K562 (cell line): ENCODE data around the gene PRKAR1A. TPM values are rescaled to one million over a fixed set of nuclear protein-coding genes. Genes with fewer than 3 reads are reported as not detected.

Experiments
- ATAC-seq: fragments of 200-7000 bp; cut with Tn5 transposase; 3 replicates; pipeline ENCODE4 v1.9.1; 2020; ENCODE audit warnings: moderate library complexity
- BruUV-seq: library from RNA; stranded (reverse); fragments of 400-500 nt; replicated peaks from 2 replicates; lab custom pipeline; 2021; lab: Mats Ljungman, UMichigan
- CTCF ChIA-PET: fragments of 300-600 bp; formaldehyde crosslinking; extraction: SDS; loops from one replicate; lab custom pipeline; 2021; ENCODE audit warnings: low intra/inter-chr PET ratio; lab: Yijun Ruan, JAX
- POLR2A ChIA-PET: fragments of 300-600, 350-650 bp; sonication (Branson Sonifier 250); formaldehyde crosslinking; extraction: SDS; loops from one replicate; lab custom pipeline; 2021; ENCODE audit warnings: antibody characterized with exemption, inconsistent platforms; lab: Yijun Ruan, JAX
- DNase-seq, 4 experiments: peaks; one replicate each; pipeline versions ENCODE4 v3.0.0 to v3.0.0-alpha.2; 2011 to 2018; ENCODE audit warnings: low spot score in 3 of 4, mixed read lengths in 3 of 4; ENCODE audit errors: extremely low read depth in 1 of 4
- FAIRE-seq: peaks from 2 replicates; lab custom pipeline; 2011; peaks lifted over from hg19 to GRCh38; lab: Jason Lieb, UNC
- H2AFZ ChIP-seq: 2 replicates; pipeline ENCODE4 v1.6.0; 2011; ENCODE audit warnings: low read depth, low read length, control low read depth, inconsistent platforms
- H3K27ac ChIP-seq: fragments of 200-600 bp; 3 replicates; pipeline ENCODE4 v1.8.0; 2011; ENCODE audit warnings: low read depth, mild to moderate bottlenecking, control low read depth, inconsistent platforms, low read length, moderate library complexity, mixed read lengths; ENCODE audit errors: extremely low read depth
- H3K27me3 ChIP-seq, 2 experiments: fragments of 300-600 bp in 1 of 2; 2 replicates in 1 of 2; 3 replicates in 1 of 2; pipeline versions ENCODE4 v1.6.0 to v1.8.0; 2011; ENCODE audit warnings: inconsistent platforms in 2 of 2, low read length in 2 of 2, mild to moderate bottlenecking in 1 of 2, mixed read lengths in 1 of 2, moderate library complexity in 1 of 2; ENCODE audit not compliant: control insufficient read depth in 2 of 2, insufficient read depth in 2 of 2
- H3K36me3 ChIP-seq: fragments of 300-600 bp; 3 replicates; pipeline ENCODE4 v1.8.0; 2011; ENCODE audit warnings: mild to moderate bottlenecking, low read length, inconsistent platforms; ENCODE audit not compliant: control insufficient read depth, insufficient read depth
- H3K4me1 ChIP-seq, 2 experiments: fragments of 200-600 bp in 1 of 2; replicated peaks in 1 of 2; 2 replicates in 1 of 2; 3 replicates in 1 of 2; pipeline versions ENCODE4 v1.5.1 to v1.8.0; 2011; ENCODE audit warnings: inconsistent platforms in 2 of 2, low read length in 2 of 2, mild to moderate bottlenecking in 1 of 2, mixed read lengths in 1 of 2, moderate library complexity in 1 of 2; ENCODE audit not compliant: control insufficient read depth in 2 of 2, insufficient read depth in 2 of 2
- H3K4me2 ChIP-seq: 2 replicates; pipeline ENCODE4 v1.6.1; 2011; ENCODE audit warnings: low read length, control low read depth, inconsistent platforms, mixed read lengths; ENCODE audit not compliant: insufficient read depth
- H3K4me3 ChIP-seq: fragments of 200-600 bp; sonication (generic), shearing (Covaris generic); 2 replicates; pipeline ENCODE4 v1.5.1; 2016; ENCODE audit warnings: control low read depth, inconsistent platforms
- H3K79me2 ChIP-seq: fragments of 200-600 bp; 3 replicates; pipeline ENCODE4 v1.8.0; 2011; ENCODE audit warnings: low read length, inconsistent platforms; ENCODE audit not compliant: control insufficient read depth, insufficient read depth
- H3K9ac ChIP-seq, 2 experiments: 2 replicates each; pipeline versions ENCODE4 v1.6.0 to v1.6.1; 2011; ENCODE audit warnings: low read depth in 2 of 2, low read length in 2 of 2, control low read depth in 1 of 2, inconsistent platforms in 1 of 2, mild to moderate bottlenecking in 1 of 2, mixed read lengths in 1 of 2; ENCODE audit not compliant: insufficient read depth in 1 of 2
- H3K9me1 ChIP-seq: one replicate; pipeline ENCODE4 v1.6.0; 2011; ENCODE audit warnings: inconsistent platforms, mild to moderate bottlenecking, low read length, moderate library complexity; ENCODE audit not compliant: control insufficient read depth, insufficient read depth
- H3K9me3 ChIP-seq: replicated peaks from 2 replicates; pipeline ENCODE4 v1.5.1; 2011; ENCODE audit warnings: low read depth, low read length, inconsistent platforms; ENCODE audit not compliant: control insufficient read depth, insufficient read depth
- H4K20me1 ChIP-seq: replicated peaks from 2 replicates; pipeline ENCODE4 v1.6.1; 2011; ENCODE audit warnings: low read length, inconsistent platforms, mixed read lengths; ENCODE audit not compliant: control insufficient read depth, insufficient read depth
- FOSL1 ChIP-seq: fragments of 200-800 bp; sonication (Bioruptor generic); conservative IDR thresholded peaks from 2 replicates; pipeline ENCODE4 v1.6.1; 2016; ENCODE audit warnings: missing genetic modification characterization, missing compliant biosample characterization
- FOXK2 ChIP-seq, 2 experiments: fragments of 450-650 bp; IDR thresholded peaks in 1 of 2; conservative IDR thresholded peaks in 1 of 2; 2 replicates each; pipeline ENCODE4 v1.6.1; 2016; ENCODE audit warnings: low read depth in 2 of 2, mild to moderate bottlenecking in 1 of 2
- HMGN3 ChIP-seq: IDR thresholded peaks from 2 replicates; pipeline ENCODE4 v1.6.1; 2011; ENCODE audit warnings: borderline replicate concordance, low read depth, mild to moderate bottlenecking, mixed read lengths, low read length; ENCODE audit not compliant: insufficient read length; ENCODE audit errors: extremely low read depth
- HNRNPK ChIP-seq: fragments of 200-400 bp; formaldehyde crosslinking; IDR thresholded peaks from one replicate; pipeline ENCODE4 v1.6.1; 2018; ENCODE audit warnings: mild to moderate bottlenecking, low read depth, low read length; ENCODE audit not compliant: poor library complexity, severe bottlenecking
- IFI16 ChIP-seq: fragments of 250-450 bp; sonication (Bioruptor Pico); IDR thresholded peaks from 2 replicates; pipeline ENCODE4 v2.1.2; 2022; ENCODE audit warnings: mild to moderate bottlenecking, inconsistent platforms
- NR2C1 ChIP-seq, 2 experiments: fragments of 450-650 bp; IDR thresholded peaks; 2 replicates each; pipeline ENCODE4 v1.6.1; 2017; ENCODE audit warnings: mild to moderate bottlenecking in 2 of 2, antibody characterized with exemption in 1 of 2, inconsistent platforms in 1 of 2, missing compliant biosample characterization in 1 of 2, missing genetic modification characterization in 1 of 2
- NUFIP1 ChIP-seq: fragments of 450-650 bp; IDR thresholded peaks from 2 replicates; pipeline ENCODE4 v1.6.1; 2018; ENCODE audit not compliant: partially characterized antibody
- ZBTB7A ChIP-seq: IDR thresholded peaks from 2 replicates; pipeline ENCODE4 v1.6.1; 2011; ENCODE audit warnings: low read depth, mild to moderate bottlenecking, low read length, moderate library complexity, borderline replicate concordance; ENCODE audit not compliant: control insufficient read depth
- ZC3H11A ChIP-seq: IDR thresholded peaks from 2 replicates; pipeline ENCODE4 v1.6.1; 2012; ENCODE audit warnings: low read depth, low read length, improper control_type of control experiment
- ZFP36 ChIP-seq: fragments of 150-350 bp; IDR thresholded peaks from 2 replicates; pipeline ENCODE4 v1.6.1; 2018; ENCODE audit warnings: low read length, low read depth; ENCODE audit not compliant: partially characterized antibody
- ZFPM2 ChIP-seq: fragments of 250-450 bp; sonication (Bioruptor Pico); IDR thresholded peaks from 2 replicates; pipeline ENCODE4 v1.5.1; 2022; ENCODE audit warnings: mild to moderate bottlenecking
- ZZZ3 ChIP-seq: fragments of 450-650 bp; IDR thresholded peaks from 2 replicates; pipeline ENCODE4 v1.6.1; 2016; ENCODE audit warnings: antibody characterized with exemption, mild to moderate bottlenecking, moderate library complexity
- WGBS: fragments of 100-300 bp; shearing (Covaris generic); methylation state at CpG from one replicate; pipeline ENCODE4 v1.1.6; 2016; ENCODE audit warnings: low coverage, mixed read lengths; ENCODE audit not compliant: insufficient coverage; ENCODE audit errors: missing lambda C conversion rate; 5-methylcytosine and 5-hydroxymethylcytosine counted together
- in situ Hi-C: fragments of 300-500 bp; cut with MboI; formaldehyde crosslinking; loops from 4 replicates; pipeline ENCODE4 v1.15.0; 2018; ENCODE audit warnings: inconsistent platforms, mixed read lengths
- intact Hi-C: fragments of 100-400 bp; cut with micrococcal nuclease; formaldehyde crosslinking; loops from 2 replicates; pipeline ENCODE4 v1.14.2; 2022
- polyA plus RNA-seq, 8 experiments: library from polyadenylated mRNA; depleted of rRNA in 4 of 8; stranded (reverse) in 5 of 8; unstranded in 3 of 8; fragments of >200 nt; fragmentation: Nextera tagmentation in 2 of 8; fragmentation: Illumina TruSeq in 1 of 8; extraction: Ambion mirVana in 2 of 8; extraction: Trizol in 1 of 8; gene quantifications; 2 replicates each; pipeline versions ENCODE4 v1.2.1 to v1.2.3, GENCODE V29; 2011 to 2014; ENCODE audit warnings: inconsistent platforms in 1 of 8, missing spikeins in 1 of 8
- total RNA-seq, 7 experiments: library from RNA; depleted of rRNA in 6 of 7; stranded (reverse); fragments of >200 nt in 6 of 7; fragmentation: Illumina TruSeq in 2 of 7; extraction: Trizol in 2 of 7; gene quantifications; 2 replicates each; pipeline versions ENCODE4 v1.2.1 to v1.2.3, GENCODE V29; 2011 to 2021; ENCODE audit warnings: low replicate concordance in 1 of 7
- TF ChIP-seq, protein P1 (sequence below): fragments of 450-650 bp; IDR thresholded peaks from 2 replicates; pipeline ENCODE4 v1.7.1; 2018; ENCODE audit warnings: mild to moderate bottlenecking, low read depth; ENCODE audit not compliant: partially characterized antibody
- TF ChIP-seq, protein P2 (sequence below): IDR thresholded peaks from 2 replicates; pipeline ENCODE4 v1.6.1; 2016; ENCODE audit warnings: missing genetic modification characterization, missing compliant biosample characterization

Gene PRKAR1A
- total and polyA plus RNA-seq, 9 of the 15 experiments (the other 6 are each of a cell fraction or from before 2014, with no cell fraction given), result 15.0 to 95.6 (median 67.5) TPM

DNA sequence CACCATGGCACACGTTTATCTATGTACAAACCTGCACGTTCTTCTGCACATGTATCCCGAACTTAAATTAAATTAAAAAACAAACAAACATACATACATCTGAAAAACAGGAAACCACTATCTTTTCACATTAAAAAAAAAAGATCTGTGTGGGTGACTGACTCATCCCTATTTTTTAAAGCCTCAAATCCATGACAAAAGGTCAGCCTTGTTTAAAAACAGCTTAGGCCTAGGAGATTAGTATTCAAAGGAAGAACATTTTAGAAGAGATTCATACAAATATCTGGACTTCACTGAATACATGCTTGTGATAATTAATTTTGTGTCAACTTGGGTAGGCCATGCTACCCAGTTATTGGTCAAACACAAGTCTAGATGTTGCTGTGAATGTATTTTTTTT lies 4.7 kb upstream of the PRKAR1A start:
- Histone ChIP-seq H3K4me2 (no peak overlapping the region), H3K36me3 (no peaks in the 10 kb centered on the region), H3K79me2 (peaks cover 4% of the 10 kb centered on the region; the same call in 2 of the 3 replicates), H3K9me3 (no peaks in the 10 kb centered on the region), H2AFZ (no peak overlapping the region), H3K4me1 (peaks cover 0 to 7% of the 10 kb centered on the region in 2 experiments; a peak in 4 of 5 replicates), H3K4me3 (no peak overlapping the region), H3K9ac (no peak overlapping the region), H4K20me1 (no peaks in the 10 kb centered on the region), H3K27ac (no peak overlapping the region), H3K9me1 (no peaks in the 10 kb centered on the region), H3K27me3 (no peaks in the 10 kb centered on the region)
- BruUV-seq, result no TSS peak
- no peak for FAIRE-seq
- intact Hi-C loops, result no loop called here
- CTCF ChIA-PET, result no interaction called here
- DNase-seq, result no peak
- POLR2A ChIA-PET, result no interaction called here
- ATAC-seq, result no peak
- WGBS, result 16% methylated on average over 3 of the region's 3 CpGs
- in situ Hi-C loops, result no loop called here
- TF ChIP-seq ZC3H11A (no peak), NR2C1 (IDR thresholded peaks at IDR 0.05) (no peak), NR2C1 (tag; IDR thresholded peaks at IDR 0.05) (no peak), IFI16 (CRISPR knock-in tag) (no peak), ZFPM2 (CRISPR knock-in tag) (no peak), HMGN3 (no peak), FOSL1 (tag) (no peak), NUFIP1 (no peak), HNRNPK (no peak), FOXK2 (conservative IDR thresholded peaks at IDR 0.05 in 1 of 2, IDR thresholded peaks at IDR 0.05 in 1 of 2; ENCODE audit: low read depth in 2 of 2) (no peak), ZFP36 (no peak), ZZZ3 (no peak), ZBTB7A (no peak)
- TF ChIP-seq, protein P1, sequence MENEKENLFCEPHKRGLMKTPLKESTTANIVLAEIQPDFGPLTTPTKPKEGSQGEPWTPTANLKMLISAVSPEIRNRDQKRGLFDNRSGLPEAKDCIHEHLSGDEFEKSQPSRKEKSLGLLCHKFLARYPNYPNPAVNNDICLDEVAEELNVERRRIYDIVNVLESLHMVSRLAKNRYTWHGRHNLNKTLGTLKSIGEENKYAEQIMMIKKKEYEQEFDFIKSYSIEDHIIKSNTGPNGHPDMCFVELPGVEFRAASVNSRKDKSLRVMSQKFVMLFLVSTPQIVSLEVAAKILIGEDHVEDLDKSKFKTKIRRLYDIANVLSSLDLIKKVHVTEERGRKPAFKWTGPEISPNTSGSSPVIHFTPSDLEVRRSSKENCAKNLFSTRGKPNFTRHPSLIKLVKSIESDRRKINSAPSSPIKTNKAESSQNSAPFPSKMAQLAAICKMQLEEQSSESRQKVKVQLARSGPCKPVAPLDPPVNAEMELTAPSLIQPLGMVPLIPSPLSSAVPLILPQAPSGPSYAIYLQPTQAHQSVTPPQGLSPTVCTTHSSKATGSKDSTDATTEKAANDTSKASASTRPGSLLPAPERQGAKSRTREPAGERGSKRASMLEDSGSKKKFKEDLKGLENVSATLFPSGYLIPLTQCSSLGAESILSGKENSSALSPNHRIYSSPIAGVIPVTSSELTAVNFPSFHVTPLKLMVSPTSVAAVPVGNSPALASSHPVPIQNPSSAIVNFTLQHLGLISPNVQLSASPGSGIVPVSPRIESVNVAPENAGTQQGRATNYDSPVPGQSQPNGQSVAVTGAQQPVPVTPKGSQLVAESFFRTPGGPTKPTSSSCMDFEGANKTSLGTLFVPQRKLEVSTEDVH, result no peak
- TF ChIP-seq, protein P2, sequence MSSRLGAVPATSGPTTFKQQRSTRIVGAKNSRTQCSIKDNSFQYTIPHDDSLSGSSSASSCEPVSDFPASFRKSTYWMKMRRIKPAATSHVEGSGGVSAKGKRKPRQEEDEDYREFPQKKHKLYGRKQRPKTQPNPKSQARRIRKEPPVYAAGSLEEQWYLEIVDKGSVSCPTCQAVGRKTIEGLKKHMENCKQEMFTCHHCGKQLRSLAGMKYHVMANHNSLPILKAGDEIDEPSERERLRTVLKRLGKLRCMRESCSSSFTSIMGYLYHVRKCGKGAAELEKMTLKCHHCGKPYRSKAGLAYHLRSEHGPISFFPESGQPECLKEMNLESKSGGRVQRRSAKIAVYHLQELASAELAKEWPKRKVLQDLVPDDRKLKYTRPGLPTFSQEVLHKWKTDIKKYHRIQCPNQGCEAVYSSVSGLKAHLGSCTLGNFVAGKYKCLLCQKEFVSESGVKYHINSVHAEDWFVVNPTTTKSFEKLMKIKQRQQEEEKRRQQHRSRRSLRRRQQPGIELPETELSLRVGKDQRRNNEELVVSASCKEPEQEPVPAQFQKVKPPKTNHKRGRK (tag), result no peak
